ENCODE data around the gene CXCL11.

GRCh38 chr4:76029300-76029699 is 6.6 kb downstream of the CXCL11 start:
- TF ChIP-seq POLR2AphosphoS5 (IDR thresholded peaks at IDR 0.05; ENCODE audit: borderline replicate concordance, low read depth, low read length) (no peak), EZH2 (IDR thresholded peaks at IDR 0.05) (no peak), FOXP2 (optimal IDR thresholded peaks at IDR 0.05; ENCODE audit: control extremely low read depth, extremely low read length, insufficient read depth) (no peak)

Data from SK-N-MC (cell line).